A673 (cell line): ENCODE results near the gene POLG2.

Source experiments
- CTCF ChIP-seq: fragments of 300-800, 200-600 bp; sonication (generic); conservative IDR thresholded peaks from 2 replicates; pipeline ENCODE4 v1.5.1; 2017; ENCODE audit warnings: low read depth, mild to moderate bottlenecking, antibody characterized with exemption, low read length, moderate library complexity, mixed read lengths
- EZH2 ChIP-seq: fragments of 200-600 bp; sonication (generic); IDR thresholded peaks from 2 replicates; pipeline ENCODE4 v1.6.1; 2017; ENCODE audit warnings: borderline replicate concordance, low read depth, mild to moderate bottlenecking, mixed read lengths, antibody characterized with exemption, low read length; ENCODE audit not compliant: poor library complexity, severe bottlenecking

- no peak for TF ChIP-seq CTCF
- TF ChIP-seq EZH2, result no peak
Observed at GRCh38 chr17:64527914-64528313, 31.1 kb upstream of the POLG2 start.
